NCI-H1092 (cell line): ENCODE data around the gene SLC7A14.
A peak's percentile ranks its signal among the peaks of the same experiment; 100 is the strongest.

ENCODE experiments used
- DNase-seq: peaks from one replicate; lab custom pipeline; 2025; lab: John Stamatoyannopoulos, UW

SLC7A14 gene

GRCh38 chr3:170426240-170426797 lies 159.6 kb downstream of the SLC7A14 start:
- no peak for DNase-seq

DNA sequence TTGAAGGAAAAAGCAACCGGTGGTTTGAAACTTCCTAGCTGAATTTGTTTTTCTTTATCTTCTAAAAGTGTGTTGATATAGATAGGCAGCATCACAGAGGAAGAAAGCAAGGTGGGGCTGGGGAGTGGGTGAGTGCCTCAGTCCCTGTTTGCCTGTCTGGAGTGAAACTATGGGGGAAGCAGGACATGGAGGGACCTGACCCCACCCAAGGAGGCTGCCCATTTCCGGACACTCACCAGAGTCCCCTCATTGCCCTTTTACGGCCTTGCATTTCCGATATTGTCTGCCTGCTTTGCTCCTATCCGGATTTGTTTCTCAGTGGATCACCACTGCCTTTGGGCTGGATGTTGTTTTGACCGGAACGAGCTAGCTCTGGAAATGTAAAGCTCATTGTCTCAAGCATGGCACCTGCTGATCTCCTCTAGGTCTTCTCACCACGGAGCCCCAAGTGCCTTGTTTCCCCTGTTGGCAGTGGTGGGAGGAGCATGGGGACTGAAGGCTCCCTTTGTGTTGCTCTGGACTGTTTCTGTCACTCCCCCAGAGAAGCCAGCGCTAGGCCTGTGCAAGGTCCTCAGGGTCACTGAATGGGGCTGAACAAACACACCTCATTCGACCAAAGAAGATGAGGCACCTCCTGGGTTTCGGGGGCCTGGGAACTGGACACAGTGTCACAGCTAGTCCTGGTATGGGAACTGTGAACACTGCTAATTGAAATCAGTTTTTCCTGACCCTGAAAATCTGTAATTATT lies 160.2 kb downstream of the SLC7A14 start:
- DNase-seq, result no peak

GRCh38 chr3:170424879-170425278 lies 161.0 kb downstream of the SLC7A14 start:
- DNase-seq, result no peak

DNA sequence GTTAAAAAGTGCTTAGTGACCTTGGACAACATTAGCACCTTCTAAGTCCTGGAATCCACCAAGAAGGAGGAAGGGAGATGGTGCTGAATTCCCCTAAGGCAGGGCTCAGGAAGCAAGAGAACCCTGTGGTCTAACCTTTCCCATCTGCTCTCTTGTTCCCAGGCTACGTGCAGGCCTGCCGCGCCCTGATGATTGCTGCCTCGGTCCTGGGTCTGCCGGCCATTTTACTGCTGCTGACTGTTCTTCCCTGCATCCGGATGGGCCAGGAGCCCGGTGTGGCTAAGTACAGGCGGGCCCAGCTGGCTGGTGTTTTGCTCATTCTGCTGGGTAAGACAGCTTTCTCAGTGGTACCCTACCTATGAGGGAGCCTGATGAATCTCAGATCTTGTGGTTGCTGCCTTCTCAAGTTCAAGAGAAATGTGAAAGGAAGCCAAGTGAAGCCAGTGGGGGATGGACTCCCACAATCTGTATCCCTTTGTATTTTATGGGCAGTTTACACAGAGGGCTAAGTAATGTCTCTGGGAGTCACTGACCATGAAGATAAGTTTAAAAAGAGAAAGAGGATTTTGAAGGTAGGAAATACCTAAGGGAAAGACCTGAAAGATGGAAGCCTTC lies 162.8 kb downstream of the SLC7A14 start:
- DNase-seq, result no peak

DNA sequence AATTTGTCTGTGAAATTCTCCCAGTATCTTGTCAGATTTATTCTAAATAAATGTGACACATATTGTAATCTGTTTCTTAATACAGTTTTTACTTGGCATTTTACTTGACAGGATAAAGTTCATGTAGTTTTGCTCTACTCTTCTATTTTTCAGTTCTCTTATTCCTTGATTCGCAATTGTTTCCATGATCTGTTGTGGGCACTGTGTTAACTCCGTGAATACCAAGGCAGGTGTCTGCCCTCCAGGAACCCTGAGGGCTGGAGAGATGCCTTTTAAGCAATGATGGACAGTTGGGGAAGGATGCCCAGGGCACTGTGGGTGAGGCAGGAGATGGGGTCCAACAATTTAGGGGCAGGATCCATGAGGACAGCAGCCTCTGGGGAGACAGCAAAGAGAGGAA lies 164.1 kb downstream of the SLC7A14 start:
- no peak for DNase-seq

DNA sequence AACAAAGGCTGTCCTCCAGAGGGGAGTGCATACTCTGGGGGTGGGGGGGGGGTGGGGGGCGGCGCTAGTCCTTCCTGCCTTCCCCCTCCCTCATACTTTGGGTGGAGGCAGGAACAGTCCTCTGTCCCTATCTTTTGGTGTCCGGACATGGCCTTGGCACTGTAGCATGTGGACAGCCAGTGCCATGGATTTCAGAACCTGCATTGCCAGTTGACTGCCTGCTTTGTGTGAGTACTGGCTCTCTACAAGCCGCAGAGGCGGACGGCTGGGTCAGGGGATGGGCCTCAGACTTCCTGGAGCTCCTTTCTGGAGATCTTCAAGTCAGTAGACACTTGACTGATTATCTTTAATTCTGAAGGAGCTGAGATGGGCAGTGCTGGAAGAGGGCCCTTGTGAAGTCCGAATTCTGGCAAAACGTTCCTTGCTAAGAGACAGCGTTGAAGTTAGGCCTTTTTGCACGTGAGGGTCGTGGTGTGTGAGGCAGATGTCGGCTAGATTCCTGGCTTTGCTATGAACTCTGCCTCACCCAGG lies 164.7 kb downstream of the SLC7A14 start:
- DNase-seq, result no peak

- DNase-seq, result no peak
Observed at GRCh38 chr3:170420307-170420821, 165.5 kb downstream of the SLC7A14 start.

DNA sequence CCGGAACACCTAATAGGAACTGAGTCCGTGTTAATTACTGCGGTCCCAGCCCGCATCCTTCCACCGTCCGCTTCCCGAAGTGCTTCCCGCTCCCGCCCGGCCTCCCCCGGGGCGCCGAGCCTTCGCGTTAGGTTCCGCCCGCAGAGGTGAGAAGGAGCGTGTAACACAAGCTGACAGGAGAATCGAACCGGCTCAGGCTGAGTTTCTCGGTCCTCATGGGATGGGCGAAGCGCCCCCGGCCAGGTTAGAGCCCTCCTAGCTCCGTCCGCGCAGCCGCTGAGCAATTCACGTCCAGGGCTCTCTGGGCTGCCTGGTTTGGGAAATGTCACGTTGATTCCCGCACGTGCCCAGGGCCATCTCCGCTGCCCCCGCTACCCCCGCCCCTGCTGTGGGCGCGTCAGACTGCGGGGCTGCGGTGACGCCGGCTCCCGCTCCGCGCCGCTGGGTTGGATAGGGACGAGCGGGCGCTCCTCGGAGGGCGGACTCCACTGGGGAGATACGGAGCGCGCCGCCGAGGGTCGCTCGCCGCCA lies 166.3 kb downstream of the SLC7A14 start:
- no peak for DNase-seq

DNA sequence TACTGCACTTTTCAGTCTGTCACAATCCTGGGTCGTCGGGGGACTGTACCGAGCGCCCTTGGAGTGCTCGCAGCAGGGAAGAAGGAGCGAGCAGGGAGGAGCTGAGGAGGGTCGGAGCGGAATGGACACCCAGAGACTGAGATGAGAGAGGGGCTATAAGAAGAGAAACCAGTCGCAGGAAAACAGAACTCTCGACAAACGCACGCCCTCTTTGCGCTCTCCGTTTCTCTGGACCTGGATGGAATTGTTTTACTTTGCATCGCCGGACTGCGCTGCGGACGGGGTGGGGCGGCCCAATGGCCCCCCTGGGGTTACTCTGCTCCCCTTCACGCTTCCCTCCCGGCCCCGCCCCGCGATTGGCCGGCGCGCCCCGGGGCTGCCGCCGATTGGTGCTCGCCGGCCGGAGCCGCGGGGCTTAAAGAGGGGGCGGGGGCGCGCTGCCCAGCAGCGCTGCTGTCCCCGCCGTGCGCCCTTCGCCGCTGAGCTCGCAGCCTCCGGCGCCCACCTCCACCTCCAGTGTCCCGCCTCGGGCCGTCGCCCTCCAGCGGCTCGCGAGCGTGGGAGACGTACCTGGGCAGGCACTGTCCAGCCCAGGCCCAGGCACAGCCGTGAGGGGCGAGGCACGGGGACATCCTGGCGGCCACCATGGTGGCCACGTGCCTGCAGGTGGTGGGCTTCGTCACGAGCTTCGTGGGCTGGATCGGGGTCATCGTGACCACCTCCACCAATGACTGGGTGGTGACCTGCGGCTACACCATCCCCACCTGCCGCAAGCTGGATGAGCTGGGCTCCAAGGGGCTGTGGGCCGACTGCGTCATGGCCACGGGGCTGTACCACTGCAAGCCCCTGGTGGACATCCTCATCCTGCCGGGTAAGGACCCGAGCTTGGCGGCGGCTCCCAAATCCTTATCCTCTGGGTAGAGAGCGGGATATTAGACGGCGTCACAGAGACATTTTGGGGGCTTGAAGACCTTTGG lies 167.2 kb downstream of the SLC7A14 start, which contains the start of gene CLDN11:
TSS of gene CLDN11 (plus strand) at position 447 of the 977 bp plus-strand sequence. CDS start at position 646, 199 bp downstream.
- DNase-seq, result peak; percentile 40

GRCh38 chr3:170417090-170417489 lies 168.8 kb downstream of the SLC7A14 start:
- DNase-seq, result no peak

DNA sequence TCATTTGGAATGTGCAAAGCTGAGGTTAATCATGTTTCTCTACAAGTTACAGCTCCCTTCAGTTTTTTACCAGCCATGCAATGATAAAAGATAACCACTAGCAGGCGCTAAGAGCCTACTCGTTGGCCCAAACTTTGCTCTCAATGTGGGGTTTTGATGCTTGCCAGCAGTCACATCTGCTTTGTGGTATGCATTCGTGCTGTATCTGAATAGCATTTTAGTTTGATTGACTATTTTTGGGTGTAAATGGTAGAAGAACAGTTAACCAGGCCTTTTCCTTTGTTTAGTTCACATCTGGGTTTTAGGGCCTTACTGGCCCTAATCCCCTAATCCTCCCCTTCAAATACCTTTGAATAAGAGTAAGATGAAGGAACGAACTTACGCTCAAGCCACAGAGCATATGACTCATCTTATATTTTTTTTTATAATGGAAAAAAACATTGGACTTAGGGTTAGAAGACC lies 171.6 kb downstream of the SLC7A14 start:
- DNase-seq, result peak; percentile 20

- DNase-seq, result no peak
Observed at GRCh38 chr3:170413291-170413690, 172.6 kb downstream of the SLC7A14 start.

DNA sequence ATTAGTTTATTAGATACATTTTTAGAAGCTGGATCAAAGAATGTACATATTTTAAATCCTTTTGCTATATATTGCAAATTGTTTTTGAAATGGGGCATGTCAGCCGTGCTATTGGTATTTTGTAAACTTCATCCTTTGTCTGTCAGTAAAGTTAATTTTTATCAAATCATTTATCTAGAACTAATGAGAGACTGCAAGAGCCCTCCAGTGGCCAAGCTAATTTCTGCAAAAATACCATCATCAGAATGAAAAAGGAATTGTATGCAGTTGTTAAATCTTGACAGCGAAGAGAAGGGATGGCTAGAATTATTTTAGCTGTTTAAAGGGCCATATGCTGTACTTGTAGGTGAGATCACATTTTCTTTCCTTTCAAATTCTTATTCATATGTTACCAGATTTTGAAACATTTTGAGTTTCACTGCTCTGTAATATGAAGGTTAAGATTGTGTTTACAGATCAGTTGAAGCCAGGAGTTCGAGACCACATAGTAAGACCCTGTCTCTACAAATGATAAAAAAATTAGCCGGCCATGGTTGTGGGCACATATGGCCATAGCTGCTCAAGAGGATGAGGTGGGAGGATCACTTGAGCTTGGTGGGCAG lies 175.3 kb downstream of the SLC7A14 start:
- DNase-seq, result peak; percentile 6
